GM13976 (cell line): Measurements from ENCODE around the gene ABCA10.

Experiments used
- DNase-seq: peaks from one replicate; pipeline ENCODE4 v3.0.0; 2012; ENCODE audit warnings: low spot score
- CTCF ChIP-seq: IDR thresholded peaks from 2 replicates; pipeline ENCODE4 v1.5.1; 2012; ENCODE audit warnings: borderline replicate concordance, mild to moderate bottlenecking; ENCODE audit not compliant: insufficient read depth; ENCODE audit errors: extremely low read depth, missing control alignments, control extremely low read depth
- in situ Hi-C: fragments of 300-500 bp; cut with MboI; formaldehyde crosslinking; loops from one replicate; pipeline ENCODE4 v1.12.0; 2022; ENCODE audit warnings: low sequenced_read_pairs, mixed read lengths, inconsistent platforms; ENCODE audit not compliant: unreplicated experiment

Gene ABCA10

GRCh38 chr17:69143151-69143550 is 85.5 kb downstream of the ABCA10 start:
- no peak for DNase-seq
- in situ Hi-C loops: no loop called here
- TF ChIP-seq CTCF: no peak

GRCh38 chr17:69142175-69142802 is 86.3 kb downstream of the ABCA10 start:
- no peak for TF ChIP-seq CTCF
- DNase-seq: no peak
- in situ Hi-C loops: no loop called here

- no peak for TF ChIP-seq CTCF
- in situ Hi-C loops: no loop called here
- DNase-seq: no peak
These were observed 87.0 kb downstream of the ABCA10 start, which contains the start of gene ABCA6 for GRCh38 chr17:69141431-69142174. Gene ABCA6 (minus strand): TSS chr17:69141895. CDS start chr17:69140703, 1,192 bp downstream.

- DNase-seq: no peak
- TF ChIP-seq CTCF: no peak
- in situ Hi-C loops: no loop called here
These were observed 94.5 kb downstream of the ABCA10 start for GRCh38 chr17:69134112-69134511.

- in situ Hi-C loops: no loop called here
- DNase-seq: no peak
These were observed 97.9 kb downstream of the ABCA10 start for GRCh38 chr17:69130627-69131296.

More at GRCh38 chr17:69130627-69131296, 97.9 kb downstream of the ABCA10 start:
- TF ChIP-seq CTCF: no peak
